ENCODE results near the gene C4orf50.

Gene C4orf50

GRCh38 chr4:5931526-5931925 lies 86.7 kb downstream of the C4orf50 start:
- no peaks in the 10 kb centered on the region for H3K27me3 ChIP-seq (ENCODE audit: insufficient read depth, low read length)

GRCh38 chr4:5930876-5931275 lies 87.4 kb downstream of the C4orf50 start:
- no peaks in the 10 kb centered on the region for H3K79me2 ChIP-seq (ENCODE audit: insufficient read depth, low read length)
- no peaks in the 10 kb centered on the region for H3K36me3 ChIP-seq (ENCODE audit: insufficient read depth, low read length)
- H2AFZ ChIP-seq (ENCODE audit: low read length), result no peak overlapping the region
- H3K9ac ChIP-seq (ENCODE audit: low read length), result no peak overlapping the region
- TF ChIP-seq EZH2 (IDR thresholded peaks at IDR 0.05; ENCODE audit: borderline replicate concordance, low read length), result no peak
- no peak for TF ChIP-seq CTCF (IDR thresholded peaks at IDR 0.05; ENCODE audit: low read length)
- H3K27me3 ChIP-seq (ENCODE audit: insufficient read depth, low read length), result no peaks in the 10 kb centered on the region
- H4K20me1 ChIP-seq (ENCODE audit: insufficient read depth, low read length), result no peaks in the 10 kb centered on the region
- no peaks in the 10 kb centered on the region for H3K9me2 ChIP-seq (ENCODE audit: low read depth, low read length)
- no peak overlapping the region for H3K27ac ChIP-seq (ENCODE audit: low read depth, low read length, poor library complexity, severe bottlenecking)
- no peaks in the 10 kb centered on the region for H3K9me3 ChIP-seq (ENCODE audit: low read length)
- H3K4me1 ChIP-seq (ENCODE audit: insufficient read depth, low read length, severe bottlenecking), result no peaks in the 10 kb centered on the region
- no peak overlapping the region for H3K4me2 ChIP-seq (ENCODE audit: low read length)
- H3F3A ChIP-seq (ENCODE audit: insufficient read depth, low read length), result no peaks in the 10 kb centered on the region
- no peak overlapping the region for H3K4me3 ChIP-seq (ENCODE audit: low read depth, low read length, poor library complexity, severe bottlenecking)

More at GRCh38 chr4:5931526-5931925, 86.7 kb downstream of the C4orf50 start:
- Histone ChIP-seq H4K20me1 (ENCODE audit: insufficient read depth, low read length) (no peaks in the 10 kb centered on the region), H3F3A (ENCODE audit: insufficient read depth, low read length) (no peaks in the 10 kb centered on the region), H3K9ac (ENCODE audit: low read length) (no peak overlapping the region), H2AFZ (ENCODE audit: low read length) (no peak overlapping the region), H3K4me1 (ENCODE audit: insufficient read depth, low read length, severe bottlenecking) (no peaks in the 10 kb centered on the region), H3K9me2 (ENCODE audit: low read depth, low read length) (no peaks in the 10 kb centered on the region), H3K79me2 (ENCODE audit: insufficient read depth, low read length) (no peaks in the 10 kb centered on the region), H3K36me3 (ENCODE audit: insufficient read depth, low read length) (no peaks in the 10 kb centered on the region), H3K4me2 (ENCODE audit: low read length) (no peak overlapping the region), H3K4me3 (ENCODE audit: low read depth, low read length, poor library complexity, severe bottlenecking) (no peak overlapping the region), H3K27ac (ENCODE audit: low read depth, low read length, poor library complexity, severe bottlenecking) (no peak overlapping the region), H3K9me3 (ENCODE audit: low read length) (no peaks in the 10 kb centered on the region)
- TF ChIP-seq EZH2 (IDR thresholded peaks at IDR 0.05; ENCODE audit: borderline replicate concordance, low read length) (no peak), CTCF (IDR thresholded peaks at IDR 0.05; ENCODE audit: low read length) (no peak)

GRCh38 chr4:5930456-5930855 lies 87.8 kb downstream of the C4orf50 start:
- H3K9ac ChIP-seq (ENCODE audit: low read length), result no peak overlapping the region
- no peaks in the 10 kb centered on the region for H3K36me3 ChIP-seq (ENCODE audit: insufficient read depth, low read length)
- H3K9me2 ChIP-seq (ENCODE audit: low read depth, low read length), result no peaks in the 10 kb centered on the region
- H3F3A ChIP-seq (ENCODE audit: insufficient read depth, low read length), result no peaks in the 10 kb centered on the region
- H3K27me3 ChIP-seq (ENCODE audit: insufficient read depth, low read length), result no peaks in the 10 kb centered on the region
- H3K4me3 ChIP-seq (ENCODE audit: low read depth, low read length, poor library complexity, severe bottlenecking), result no peak overlapping the region
- no peak overlapping the region for H3K27ac ChIP-seq (ENCODE audit: low read depth, low read length, poor library complexity, severe bottlenecking)
- no peaks in the 10 kb centered on the region for H3K79me2 ChIP-seq (ENCODE audit: insufficient read depth, low read length)
- no peak for TF ChIP-seq EZH2 (IDR thresholded peaks at IDR 0.05; ENCODE audit: borderline replicate concordance, low read length)
- TF ChIP-seq CTCF (IDR thresholded peaks at IDR 0.05; ENCODE audit: low read length), result no peak
- no peaks in the 10 kb centered on the region for H3K9me3 ChIP-seq (ENCODE audit: low read length)
- no peak overlapping the region for H3K4me2 ChIP-seq (ENCODE audit: low read length)
- no peaks in the 10 kb centered on the region for H4K20me1 ChIP-seq (ENCODE audit: insufficient read depth, low read length)
- H2AFZ ChIP-seq (ENCODE audit: low read length), result no peak overlapping the region
- no peaks in the 10 kb centered on the region for H3K4me1 ChIP-seq (ENCODE audit: insufficient read depth, low read length, severe bottlenecking)

All from OCI-LY1 (cell line).